ENCODE data around the gene COX7A2L.

GRCh38 chr2:42404676-42405075, 43.7 kb upstream of the COX7A2L start:
- no peak for TF ChIP-seq CTCF (IDR thresholded peaks at IDR 0.05)
- TF ChIP-seq EZH2 (IDR thresholded peaks at IDR 0.05; ENCODE audit: borderline replicate concordance, insufficient read depth, low read depth, low read length, poor library complexity, severe bottlenecking) = no peak
